ENCODE results near the gene ERF.

- TF ChIP-seq CTCF (IDR thresholded peaks at IDR 0.05; ENCODE audit: poor library complexity), result no peak
- no peak for TF ChIP-seq EZH2phosphoT487 (IDR thresholded peaks at IDR 0.05; ENCODE audit: low read depth, severe bottlenecking, unreplicated experiment)
- no peak for TF ChIP-seq EZH2 (IDR thresholded peaks at IDR 0.05; ENCODE audit: borderline replicate concordance)
These were observed 14.0 kb upstream of the ERF start, which contains the start of gene CIC for GRCh38 chr19:42268704-42269477.
